A673 (cell line): ENCODE data around the gene AFF2. TPM values are rescaled to one million over a fixed set of nuclear protein-coding genes. Genes with fewer than 3 reads are reported as not detected.

ENCODE experiments used
- BruUV-seq: library from RNA; stranded (reverse); fragments of 400-500 nt; replicated peaks from 2 replicates; lab custom pipeline; 2021; lab: Mats Ljungman, UMichigan
- CTCF ChIA-PET: fragments of 300-600 bp; sonication (Branson Sonifier 250); formaldehyde crosslinking; loops from one replicate; lab custom pipeline; 2022; ENCODE audit warnings: antibody characterized with exemption; lab: Charles Lee
- POLR2A ChIA-PET: fragments of 300-600 bp; sonication (Branson Sonifier 250); formaldehyde crosslinking; loops from one replicate; lab custom pipeline; 2022; ENCODE audit warnings: antibody characterized with exemption; ENCODE audit not compliant: low non-redundant PET; lab: Charles Lee
- DNase-seq: peaks from one replicate; pipeline ENCODE4 v3.0.0-alpha.2; 2015; ENCODE audit warnings: low spot score
- H3K27ac ChIP-seq: fragments of 200-600 bp; sonication (generic); 2 replicates; pipeline ENCODE4 v1.5.1; 2016; ENCODE audit warnings: mixed run types, low read depth, mild to moderate bottlenecking, mixed read lengths, antibody characterized with exemption, low read length; ENCODE audit not compliant: poor library complexity, severe bottlenecking
- H3K27me3 ChIP-seq: fragments of 200-600 bp; sonication (generic); replicated peaks from 2 replicates; pipeline ENCODE4 v1.6.1; 2017; ENCODE audit warnings: mixed run types, low read depth, mild to moderate bottlenecking, mixed read lengths, antibody characterized with exemption, low read length; ENCODE audit not compliant: insufficient read depth, poor library complexity
- H3K36me3 ChIP-seq: fragments of 200-600 bp; sonication (generic); 2 replicates; pipeline ENCODE4 v1.6.1; 2016; ENCODE audit warnings: mixed run types, mild to moderate bottlenecking, mixed read lengths, antibody characterized with exemption, low read length; ENCODE audit not compliant: insufficient read depth, poor library complexity, severe bottlenecking
- H3K4me1 ChIP-seq: fragments of 200-600 bp; sonication (generic); 2 replicates; pipeline ENCODE4 v1.6.1; 2017; ENCODE audit warnings: mixed run types, mild to moderate bottlenecking, mixed read lengths, antibody characterized with exemption, low read length; ENCODE audit not compliant: insufficient read depth, poor library complexity, severe bottlenecking
- H3K4me3 ChIP-seq: fragments of 200-600 bp; sonication (generic); 2 replicates; pipeline ENCODE4 v1.5.1; 2016; ENCODE audit warnings: low read depth, mixed run types, mild to moderate bottlenecking, mixed read lengths, low read length; ENCODE audit not compliant: poor library complexity, severe bottlenecking
- H3K9me3 ChIP-seq: fragments of 200-600 bp; sonication (generic); 2 replicates; pipeline ENCODE4 v1.6.1; 2016; ENCODE audit warnings: mixed run types, low read depth, mild to moderate bottlenecking, mixed read lengths, antibody characterized with exemption, low read length; ENCODE audit not compliant: poor library complexity, severe bottlenecking
- CTCF ChIP-seq: fragments of 300-800, 200-600 bp; sonication (generic); conservative IDR thresholded peaks from 2 replicates; pipeline ENCODE4 v1.5.1; 2017; ENCODE audit warnings: low read depth, mild to moderate bottlenecking, antibody characterized with exemption, low read length, moderate library complexity, mixed read lengths
- EZH2 ChIP-seq: fragments of 200-600 bp; sonication (generic); IDR thresholded peaks from 2 replicates; pipeline ENCODE4 v1.6.1; 2017; ENCODE audit warnings: borderline replicate concordance, low read depth, mild to moderate bottlenecking, mixed read lengths, antibody characterized with exemption, low read length; ENCODE audit not compliant: poor library complexity, severe bottlenecking
- intact Hi-C: fragments of 100-400 bp; cut with micrococcal nuclease; formaldehyde crosslinking; loops from one replicate; pipeline ENCODE4 v1.10.0; 2022; ENCODE audit not compliant: unreplicated experiment
- total RNA-seq: library from RNA; stranded (reverse); gene quantifications from 2 replicates; pipeline ENCODE4 v1.2.3, GENCODE V29; 2021

The AFF2 gene
- total RNA-seq, 1 experiment from 2014 or later: not detected

GRCh38 chrX:149002320-149002719 is 501.9 kb downstream of the AFF2 start:
- Histone ChIP-seq H3K27me3 (no peaks in the 10 kb centered on the region), H3K4me1 (no peaks in the 10 kb centered on the region), H3K4me3 (no peak overlapping the region), H3K27ac (no peak overlapping the region), H3K9me3 (no peaks in the 10 kb centered on the region), H3K36me3 (no peaks in the 10 kb centered on the region)
- DNase-seq: no peak
- CTCF ChIA-PET: no interaction called here
- no TSS peak for BruUV-seq
- TF ChIP-seq EZH2 (no peak), CTCF (no peak)
- POLR2A ChIA-PET: no interaction called here
- intact Hi-C loops: no loop called here

- ChIA-PET POLR2A (no interaction called here), CTCF (no interaction called here)
- DNase-seq: no peak
- H3K9me3 ChIP-seq: no peaks in the 10 kb centered on the region
- no TSS peak for BruUV-seq
- H3K36me3 ChIP-seq: no peaks in the 10 kb centered on the region
- H3K4me1 ChIP-seq: no peaks in the 10 kb centered on the region
- no peaks in the 10 kb centered on the region for H3K27me3 ChIP-seq
- no peak overlapping the region for H3K27ac ChIP-seq
- TF ChIP-seq CTCF (no peak), EZH2 (no peak)
- no peak overlapping the region for H3K4me3 ChIP-seq
- intact Hi-C loops: no loop called here
Observed at GRCh38 chrX:149003863-149004660, 503.6 kb downstream of the AFF2 start.

GRCh38 chrX:149004936-149005335 is 504.5 kb downstream of the AFF2 start:
- Histone ChIP-seq H3K27me3 (no peaks in the 10 kb centered on the region), H3K9me3 (no peaks in the 10 kb centered on the region), H3K4me3 (no peak overlapping the region), H3K36me3 (no peaks in the 10 kb centered on the region), H3K27ac (no peak overlapping the region), H3K4me1 (no peaks in the 10 kb centered on the region)
- TF ChIP-seq CTCF (no peak), EZH2 (no peak)
- intact Hi-C loops: no loop called here
- DNase-seq: no peak
- CTCF ChIA-PET: no interaction called here
- POLR2A ChIA-PET: no interaction called here
- no TSS peak for BruUV-seq
